WTC11 (cell line): ENCODE data around the gene MEIS2.

Experiments used
- CREB1 ChIP-seq: sonication (generic); formaldehyde crosslinking; IDR thresholded peaks from 2 replicates; pipeline ENCODE4 v1.8.0; 2023; ENCODE audit warnings: mild to moderate bottlenecking, missing genetic modification reagents
- GABPB1 ChIP-seq: sonication (generic); formaldehyde crosslinking; IDR thresholded peaks from 2 replicates; pipeline ENCODE4 v1.8.1; 2023; ENCODE audit warnings: mild to moderate bottlenecking, missing genetic modification reagents
- KAT7 ChIP-seq: sonication (generic); formaldehyde crosslinking; IDR thresholded peaks from 2 replicates; pipeline ENCODE4 v1.8.1; 2023; ENCODE audit warnings: missing genetic modification reagents, mild to moderate bottlenecking, borderline replicate concordance
- ZNF317 ChIP-seq: sonication (generic); formaldehyde crosslinking; IDR thresholded peaks from 2 replicates; pipeline ENCODE4 v1.8.1; 2023; ENCODE audit warnings: low read depth, mild to moderate bottlenecking, moderate library complexity, missing genetic modification reagents, borderline replicate concordance
- TF ChIP-seq, protein P1 (sequence below): sonication (generic); formaldehyde crosslinking; IDR thresholded peaks from 2 replicates; pipeline ENCODE4 v1.8.0; 2022; ENCODE audit warnings: mild to moderate bottlenecking, missing genetic modification reagents
- TF ChIP-seq, protein P2 (sequence below): fragments of 200-600 bp; IDR thresholded peaks from 2 replicates; pipeline ENCODE4 v1.8.0; 2022; ENCODE audit warnings: antibody characterized with exemption
- TF ChIP-seq, protein P3 (sequence below): sonication (generic); formaldehyde crosslinking; IDR thresholded peaks from 2 replicates; pipeline ENCODE4 v1.8.0; 2023; ENCODE audit warnings: missing genetic modification reagents
- TF ChIP-seq, protein P4 (sequence below): sonication (generic); formaldehyde crosslinking; IDR thresholded peaks from 2 replicates; pipeline ENCODE4 v1.8.1; 2023; ENCODE audit warnings: mild to moderate bottlenecking, missing genetic modification reagents
- TF ChIP-seq, protein P5 (sequence below): sonication (generic); formaldehyde crosslinking; IDR thresholded peaks from 2 replicates; pipeline ENCODE4 v1.8.1; 2023; ENCODE audit warnings: mild to moderate bottlenecking, moderate library complexity, missing genetic modification reagents

DNA sequence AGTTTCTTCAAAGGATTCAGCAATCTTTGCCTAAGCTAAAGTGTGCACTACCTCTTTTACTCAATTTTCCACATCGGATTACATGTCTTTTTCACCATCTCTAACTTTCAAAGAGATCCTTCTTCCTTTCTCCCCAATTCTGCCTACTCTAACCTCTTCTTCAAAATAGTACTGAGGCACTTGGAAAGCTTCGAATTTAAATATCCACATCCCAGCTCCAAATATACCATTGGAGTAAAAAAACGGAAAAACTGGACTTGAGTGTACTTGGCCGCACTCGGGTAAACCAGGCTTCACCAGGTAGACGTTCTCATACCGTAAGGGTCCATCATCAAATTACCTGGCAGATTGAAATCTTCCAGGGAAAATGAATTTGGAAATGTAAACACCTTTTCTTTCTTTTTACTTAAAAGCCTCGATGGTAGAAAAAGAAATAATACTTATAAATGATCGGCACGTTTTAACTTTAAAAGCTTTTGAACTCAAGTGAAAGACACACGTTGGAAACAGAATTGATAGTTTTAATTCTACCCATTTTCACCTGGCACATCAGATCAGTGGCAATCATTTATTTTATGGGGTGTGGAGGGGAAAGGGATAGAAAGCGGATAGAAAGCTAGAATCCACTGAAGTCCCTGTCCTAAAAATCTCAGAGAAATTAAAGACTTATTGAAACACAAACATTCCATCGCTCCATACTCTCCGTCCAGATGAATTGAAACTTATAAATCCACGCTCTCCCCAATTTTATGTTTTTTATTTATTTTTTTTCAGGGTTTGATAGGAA is 8.2 kb upstream of the MEIS2 start:
- TF ChIP-seq GABPB1 (CRISPR knock-in tag), result no peak
- TF ChIP-seq, protein P1, sequence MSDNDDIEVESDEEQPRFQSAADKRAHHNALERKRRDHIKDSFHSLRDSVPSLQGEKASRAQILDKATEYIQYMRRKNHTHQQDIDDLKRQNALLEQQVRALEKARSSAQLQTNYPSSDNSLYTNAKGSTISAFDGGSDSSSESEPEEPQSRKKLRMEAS (CRISPR knock-in tag), result no peak
- TF ChIP-seq, protein P2, sequence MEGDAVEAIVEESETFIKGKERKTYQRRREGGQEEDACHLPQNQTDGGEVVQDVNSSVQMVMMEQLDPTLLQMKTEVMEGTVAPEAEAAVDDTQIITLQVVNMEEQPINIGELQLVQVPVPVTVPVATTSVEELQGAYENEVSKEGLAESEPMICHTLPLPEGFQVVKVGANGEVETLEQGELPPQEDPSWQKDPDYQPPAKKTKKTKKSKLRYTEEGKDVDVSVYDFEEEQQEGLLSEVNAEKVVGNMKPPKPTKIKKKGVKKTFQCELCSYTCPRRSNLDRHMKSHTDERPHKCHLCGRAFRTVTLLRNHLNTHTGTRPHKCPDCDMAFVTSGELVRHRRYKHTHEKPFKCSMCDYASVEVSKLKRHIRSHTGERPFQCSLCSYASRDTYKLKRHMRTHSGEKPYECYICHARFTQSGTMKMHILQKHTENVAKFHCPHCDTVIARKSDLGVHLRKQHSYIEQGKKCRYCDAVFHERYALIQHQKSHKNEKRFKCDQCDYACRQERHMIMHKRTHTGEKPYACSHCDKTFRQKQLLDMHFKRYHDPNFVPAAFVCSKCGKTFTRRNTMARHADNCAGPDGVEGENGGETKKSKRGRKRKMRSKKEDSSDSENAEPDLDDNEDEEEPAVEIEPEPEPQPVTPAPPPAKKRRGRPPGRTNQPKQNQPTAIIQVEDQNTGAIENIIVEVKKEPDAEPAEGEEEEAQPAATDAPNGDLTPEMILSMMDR, result no peak
- TF ChIP-seq, protein P3, sequence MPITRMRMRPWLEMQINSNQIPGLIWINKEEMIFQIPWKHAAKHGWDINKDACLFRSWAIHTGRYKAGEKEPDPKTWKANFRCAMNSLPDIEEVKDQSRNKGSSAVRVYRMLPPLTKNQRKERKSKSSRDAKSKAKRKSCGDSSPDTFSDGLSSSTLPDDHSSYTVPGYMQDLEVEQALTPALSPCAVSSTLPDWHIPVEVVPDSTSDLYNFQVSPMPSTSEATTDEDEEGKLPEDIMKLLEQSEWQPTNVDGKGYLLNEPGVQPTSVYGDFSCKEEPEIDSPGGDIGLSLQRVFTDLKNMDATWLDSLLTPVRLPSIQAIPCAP, result no peak
- TF ChIP-seq CREB1 (CRISPR knock-in tag), result no peak
- no peak for TF ChIP-seq KAT7 (CRISPR knock-in tag)
- TF ChIP-seq, protein P4, sequence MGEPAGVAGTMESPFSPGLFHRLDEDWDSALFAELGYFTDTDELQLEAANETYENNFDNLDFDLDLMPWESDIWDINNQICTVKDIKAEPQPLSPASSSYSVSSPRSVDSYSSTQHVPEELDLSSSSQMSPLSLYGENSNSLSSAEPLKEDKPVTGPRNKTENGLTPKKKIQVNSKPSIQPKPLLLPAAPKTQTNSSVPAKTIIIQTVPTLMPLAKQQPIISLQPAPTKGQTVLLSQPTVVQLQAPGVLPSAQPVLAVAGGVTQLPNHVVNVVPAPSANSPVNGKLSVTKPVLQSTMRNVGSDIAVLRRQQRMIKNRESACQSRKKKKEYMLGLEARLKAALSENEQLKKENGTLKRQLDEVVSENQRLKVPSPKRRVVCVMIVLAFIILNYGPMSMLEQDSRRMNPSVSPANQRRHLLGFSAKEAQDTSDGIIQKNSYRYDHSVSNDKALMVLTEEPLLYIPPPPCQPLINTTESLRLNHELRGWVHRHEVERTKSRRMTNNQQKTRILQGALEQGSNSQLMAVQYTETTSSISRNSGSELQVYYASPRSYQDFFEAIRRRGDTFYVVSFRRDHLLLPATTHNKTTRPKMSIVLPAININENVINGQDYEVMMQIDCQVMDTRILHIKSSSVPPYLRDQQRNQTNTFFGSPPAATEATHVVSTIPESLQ, result no peak
- TF ChIP-seq ZNF317 (CRISPR knock-in tag), result no peak
- TF ChIP-seq, protein P5, sequence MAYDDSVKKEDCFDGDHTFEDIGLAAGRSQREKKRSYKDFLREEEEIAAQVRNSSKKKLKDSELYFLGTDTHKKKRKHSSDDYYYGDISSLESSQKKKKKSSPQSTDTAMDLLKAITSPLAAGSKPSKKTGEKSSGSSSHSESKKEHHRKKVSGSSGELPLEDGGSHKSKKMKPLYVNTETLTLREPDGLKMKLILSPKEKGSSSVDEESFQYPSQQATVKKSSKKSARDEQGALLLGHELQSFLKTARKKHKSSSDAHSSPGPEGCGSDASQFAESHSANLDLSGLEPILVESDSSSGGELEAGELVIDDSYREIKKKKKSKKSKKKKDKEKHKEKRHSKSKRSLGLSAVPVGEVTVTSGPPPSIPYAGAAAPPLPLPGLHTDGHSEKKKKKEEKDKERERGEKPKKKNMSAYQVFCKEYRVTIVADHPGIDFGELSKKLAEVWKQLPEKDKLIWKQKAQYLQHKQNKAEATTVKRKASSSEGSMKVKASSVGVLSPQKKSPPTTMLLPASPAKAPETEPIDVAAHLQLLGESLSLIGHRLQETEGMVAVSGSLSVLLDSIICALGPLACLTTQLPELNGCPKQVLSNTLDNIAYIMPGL (CRISPR knock-in tag), result no peak
